AG04449 (cell line): ENCODE measurements around the gene UNC80.

Experiments used
- CTCF ChIA-PET: fragments of 350-600 bp; formaldehyde crosslinking; extraction: SDS; loops from one replicate; lab custom pipeline; 2021; ENCODE audit warnings: antibody characterized with exemption; lab: Yijun Ruan, JAX
- POLR2A ChIA-PET: fragments of 400-600, 350-600 bp; formaldehyde crosslinking; extraction: SDS; loops from one replicate; lab custom pipeline; 2020; ENCODE audit warnings: antibody characterized with exemption, inconsistent platforms; lab: Yijun Ruan, JAX
- DNase-seq: peaks from one replicate; pipeline ENCODE4 v3.0.0-alpha.2; 2010; ENCODE audit warnings: low read depth, low spot score
- H3K4me3 ChIP-seq: 2 replicates; pipeline ENCODE4 v1.5.1; 2011; ENCODE audit warnings: low read depth, mild to moderate bottlenecking, control low read depth, low read length
- TF ChIP-seq, protein P1 (sequence below): IDR thresholded peaks from one replicate; pipeline ENCODE4 v1.5.1; 2011; ENCODE audit warnings: mild to moderate bottlenecking, moderate library complexity, low read length, control low read depth, inconsistent platforms; ENCODE audit not compliant: insufficient read depth; ENCODE audit errors: missing control alignments

Gene UNC80

DNA sequence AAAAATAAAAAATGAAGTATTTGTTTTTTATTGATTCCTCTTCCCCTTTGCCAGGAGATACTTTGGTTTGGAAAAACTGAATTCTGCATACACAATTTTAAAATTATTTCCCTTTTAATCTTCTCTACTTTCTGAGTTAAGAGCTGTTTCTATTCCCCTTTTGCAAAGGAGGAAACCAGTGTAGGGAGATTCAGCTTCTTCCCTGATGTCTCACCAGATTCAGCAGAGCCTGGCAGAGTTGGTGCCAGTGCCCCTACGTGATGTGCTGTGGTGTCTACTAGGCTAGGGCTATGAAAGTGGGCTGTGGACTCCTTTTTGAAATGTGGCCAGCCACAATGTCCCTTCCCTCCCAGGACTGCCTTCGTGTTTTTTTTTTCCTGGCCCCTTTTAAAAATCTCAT lies 233.2 kb downstream of the UNC80 start:
- POLR2A ChIA-PET, result no interaction called here
- no peak for DNase-seq
- CTCF ChIA-PET, result no interaction called here
- TF ChIP-seq, protein P1, sequence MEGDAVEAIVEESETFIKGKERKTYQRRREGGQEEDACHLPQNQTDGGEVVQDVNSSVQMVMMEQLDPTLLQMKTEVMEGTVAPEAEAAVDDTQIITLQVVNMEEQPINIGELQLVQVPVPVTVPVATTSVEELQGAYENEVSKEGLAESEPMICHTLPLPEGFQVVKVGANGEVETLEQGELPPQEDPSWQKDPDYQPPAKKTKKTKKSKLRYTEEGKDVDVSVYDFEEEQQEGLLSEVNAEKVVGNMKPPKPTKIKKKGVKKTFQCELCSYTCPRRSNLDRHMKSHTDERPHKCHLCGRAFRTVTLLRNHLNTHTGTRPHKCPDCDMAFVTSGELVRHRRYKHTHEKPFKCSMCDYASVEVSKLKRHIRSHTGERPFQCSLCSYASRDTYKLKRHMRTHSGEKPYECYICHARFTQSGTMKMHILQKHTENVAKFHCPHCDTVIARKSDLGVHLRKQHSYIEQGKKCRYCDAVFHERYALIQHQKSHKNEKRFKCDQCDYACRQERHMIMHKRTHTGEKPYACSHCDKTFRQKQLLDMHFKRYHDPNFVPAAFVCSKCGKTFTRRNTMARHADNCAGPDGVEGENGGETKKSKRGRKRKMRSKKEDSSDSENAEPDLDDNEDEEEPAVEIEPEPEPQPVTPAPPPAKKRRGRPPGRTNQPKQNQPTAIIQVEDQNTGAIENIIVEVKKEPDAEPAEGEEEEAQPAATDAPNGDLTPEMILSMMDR, result no peak
- no peak overlapping the region for H3K4me3 ChIP-seq

DNA sequence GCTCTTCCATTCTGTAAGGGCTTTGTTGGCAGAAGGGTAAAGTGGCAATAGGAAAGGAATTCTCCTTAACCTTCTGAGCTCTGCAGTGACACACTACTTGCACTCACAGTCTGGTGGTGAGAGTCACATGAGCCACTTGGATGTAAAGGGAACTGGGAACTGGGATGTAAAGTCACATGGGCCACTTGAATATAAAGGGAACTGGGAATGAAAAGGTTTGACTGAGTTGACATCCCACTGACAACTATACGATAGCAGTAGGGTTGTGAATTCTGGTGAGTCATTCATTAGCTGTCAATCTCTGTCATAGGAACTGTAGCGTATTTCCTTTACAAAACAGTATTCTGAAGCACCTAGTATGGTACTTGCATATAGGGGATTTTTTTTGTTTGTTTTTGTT lies 236.3 kb downstream of the UNC80 start:
- TF ChIP-seq, protein P1, result no peak
- POLR2A ChIA-PET, result no interaction called here
- DNase-seq, result no peak
- CTCF ChIA-PET, result interaction anchor here (1.0 to 1.3 kb wide), 2 partner anchors 31 to 685 kb away, joined by 3 read pairs; no protein-coding TSS in a partner anchor
- H3K4me3 ChIP-seq, result no peak overlapping the region

DNA sequence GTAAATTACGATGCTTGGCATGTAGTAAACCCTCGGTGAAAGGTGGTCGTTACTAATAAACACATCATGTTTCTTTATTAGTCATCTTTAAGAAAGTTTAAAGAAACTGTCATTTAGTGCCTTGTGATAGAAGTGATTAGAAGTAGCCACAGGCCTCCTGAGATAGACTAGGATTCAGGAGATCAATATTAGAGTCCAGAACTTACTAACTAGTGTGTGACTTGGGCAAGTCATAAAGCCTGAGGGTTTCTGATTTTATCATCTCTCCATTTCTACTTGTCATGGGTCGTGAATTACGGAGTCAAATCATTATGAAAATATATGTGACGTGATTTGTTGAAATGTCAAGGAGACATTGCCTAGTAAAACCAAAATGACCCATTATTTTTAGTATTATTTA lies 237.5 kb downstream of the UNC80 start:
- CTCF ChIA-PET, result no interaction called here
- DNase-seq, result no peak
- TF ChIP-seq, protein P1, result no peak
- H3K4me3 ChIP-seq, result no peak overlapping the region
- POLR2A ChIA-PET, result no interaction called here

DNA sequence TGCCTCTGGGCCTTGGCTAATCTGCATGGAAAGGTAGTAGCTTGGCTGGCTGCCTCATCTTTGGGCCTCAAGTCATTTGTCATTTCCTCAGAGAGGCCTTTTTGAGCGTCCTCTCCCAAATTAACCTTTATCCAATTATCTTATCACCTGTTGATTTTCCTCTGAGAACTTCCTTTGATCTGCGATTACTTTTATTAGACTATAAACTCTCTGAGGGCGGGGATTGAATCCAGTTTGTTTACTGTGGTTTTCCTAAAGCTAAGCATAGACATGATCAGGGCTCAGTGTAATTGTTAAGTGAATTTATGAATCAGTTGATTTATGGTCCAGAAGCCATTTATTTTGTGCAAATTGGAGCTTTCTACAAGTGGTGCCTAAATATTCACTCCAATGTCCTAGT lies 238.3 kb downstream of the UNC80 start:
- DNase-seq, result no peak
- ChIA-PET CTCF (no interaction called here), POLR2A (no interaction called here)
- TF ChIP-seq, protein P1, result no peak
- H3K4me3 ChIP-seq, result no peak overlapping the region

DNA sequence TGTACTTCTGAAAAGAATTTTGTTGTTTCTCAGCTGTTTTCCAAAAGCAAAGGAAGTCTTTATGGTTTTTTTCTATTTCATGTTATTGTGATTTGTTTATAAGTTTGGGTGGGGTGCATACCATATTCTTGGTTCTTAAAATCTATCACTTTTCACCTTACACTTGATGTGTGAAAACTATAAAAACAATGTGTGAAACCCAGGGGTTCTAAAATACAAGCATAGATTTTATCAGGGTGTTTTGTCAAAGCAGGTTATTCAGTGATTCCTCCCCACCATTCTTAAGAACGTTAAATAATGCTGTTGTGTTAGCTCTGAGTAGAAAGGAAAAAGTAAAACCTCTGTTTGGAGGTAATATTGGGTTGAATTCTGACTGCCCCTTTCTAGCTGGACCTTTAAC lies 248.5 kb downstream of the UNC80 start:
- POLR2A ChIA-PET, result no interaction called here

DNA sequence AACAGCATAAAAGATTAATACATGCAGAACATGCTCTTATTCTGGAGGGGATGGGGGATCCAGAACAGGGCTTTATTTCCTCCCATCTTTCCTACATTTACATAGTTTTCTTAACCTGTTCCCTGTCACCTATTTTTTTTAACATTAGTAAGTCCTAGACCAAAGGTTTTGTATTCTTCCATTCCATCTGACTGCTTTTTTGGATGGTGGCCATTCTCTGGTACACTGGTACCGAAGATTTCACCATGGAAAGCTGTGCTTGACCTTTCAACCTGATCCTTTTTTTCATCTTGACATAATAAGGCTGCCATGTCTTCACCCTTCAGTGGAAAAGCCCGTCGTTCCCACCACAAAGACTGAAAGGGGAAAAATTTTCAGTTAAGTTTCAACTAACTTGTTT lies 251.2 kb downstream of the UNC80 start:
- ChIA-PET CTCF (no interaction called here), POLR2A (no interaction called here)
- no peak overlapping the region for H3K4me3 ChIP-seq
- TF ChIP-seq, protein P1, result no peak
- no peak for DNase-seq

More for the DNA sequence above, 248.5 kb downstream of the UNC80 start:
- CTCF ChIA-PET, result interaction anchor here (1.5 kb wide), 1 partner anchor 177 kb away, joined by 4 read pairs; no protein-coding TSS in a partner anchor
- H3K4me3 ChIP-seq, result no peak overlapping the region
- DNase-seq, result no peak
- TF ChIP-seq, protein P1, result no peak
